ENCODE measurements around the gene STX1B.

Gene STX1B

DNA sequence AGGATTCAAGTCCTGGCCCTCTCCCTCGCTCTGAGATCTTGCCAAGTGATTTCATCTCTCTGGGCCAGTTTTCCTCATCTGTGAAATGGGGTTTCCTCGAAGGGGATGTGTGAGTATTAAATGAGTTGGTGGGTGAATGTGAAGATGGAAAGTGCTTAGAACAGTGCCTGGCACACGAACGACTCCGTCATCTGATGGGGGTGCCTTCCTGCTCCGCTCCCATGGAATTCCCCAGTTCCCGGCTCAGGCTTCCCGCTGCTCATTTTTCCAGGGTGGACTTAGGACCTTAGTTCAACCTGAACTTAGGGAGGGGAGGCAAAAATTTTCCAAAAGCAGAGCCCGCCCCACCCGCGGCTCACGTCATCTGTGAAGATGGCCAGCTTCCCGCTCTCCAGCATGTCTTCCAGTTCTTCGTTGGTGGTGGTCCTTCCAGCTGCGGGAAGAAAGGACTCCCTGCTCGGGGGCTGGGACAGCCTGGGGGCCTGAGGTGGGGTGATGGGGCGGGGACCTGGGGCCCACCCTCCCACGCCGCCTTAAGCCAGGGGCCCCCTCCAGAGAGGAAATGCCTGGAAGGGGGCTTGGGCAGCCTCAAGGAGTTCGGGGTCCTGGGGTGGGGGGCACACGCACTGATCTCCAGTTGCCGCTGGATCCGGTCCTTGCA is 14.0 kb downstream of the STX1B start:
- WGBS (ENCODE audit: extremely low coverage, insufficient coverage, insufficient read length) = no CpG with 5 or more reads among the region's 23 CpGs
- peak overlapping the region; percentile 8 for H2AFZ ChIP-seq (ENCODE audit: insufficient read depth, low read length, poor library complexity)
- no peak overlapping the region for H3K27ac ChIP-seq (ENCODE audit: low read depth, low read length)
- no peak overlapping the region for H3K9ac ChIP-seq (ENCODE audit: low read length)
- H3K4me3 ChIP-seq (ENCODE audit: low read depth, low read length) = peak overlapping the region; percentile 10
- no peaks in the 10 kb centered on the region for H3K27me3 ChIP-seq (ENCODE audit: insufficient read depth, low read length)
- no peak overlapping the region for H2AK5ac ChIP-seq (ENCODE audit: low read length)
- peaks cover 4% of the 10 kb centered on the region for H3K9me3 ChIP-seq (ENCODE audit: insufficient read depth, low read depth, low read length)
- H3K79me2 ChIP-seq (ENCODE audit: control insufficient read depth, insufficient read depth, low read length, poor library complexity) = peaks cover 2% of the 10 kb centered on the region
- no peak overlapping the region for H3K18ac ChIP-seq (ENCODE audit: low read length)
- no peak overlapping the region for H3K4ac ChIP-seq (ENCODE audit: low read depth, low read length)
- no peak overlapping the region for H3K14ac ChIP-seq (ENCODE audit: low read length)
- H2BK12ac ChIP-seq (ENCODE audit: low read length) = no peak overlapping the region
- DNase-seq = no peak
- H4K8ac ChIP-seq (ENCODE audit: low read depth, low read length) = no peak overlapping the region
- peaks cover 13 to 17% of the 10 kb centered on the region in 2 experiments for H3K4me1 ChIP-seq (ENCODE audit: control insufficient read depth in 1 of 2, insufficient read depth in 2 of 2, low read length in 2 of 2)
- no peak overlapping the region for H3K23ac ChIP-seq (ENCODE audit: low read length)
- H2BK120ac ChIP-seq (ENCODE audit: insufficient read depth, low read length, poor library complexity) = no peak overlapping the region
- H4K91ac ChIP-seq (ENCODE audit: low read depth, low read length) = no peak overlapping the region
- no peaks in the 10 kb centered on the region for H3K36me3 ChIP-seq (ENCODE audit: control insufficient read depth in 1 of 2, insufficient read depth in 2 of 2, low read length in 2 of 2)
- no peak overlapping the region for H2BK5ac ChIP-seq (ENCODE audit: low read depth, low read length, poor library complexity)
- no peak overlapping the region for H4K12ac ChIP-seq (ENCODE audit: low read depth, low read length)
- H3K4me2 ChIP-seq (ENCODE audit: low read length) = peak overlapping the region; percentile 49
- H3K79me1 ChIP-seq (ENCODE audit: low read length) = peaks cover 2% of the 10 kb centered on the region

DNA sequence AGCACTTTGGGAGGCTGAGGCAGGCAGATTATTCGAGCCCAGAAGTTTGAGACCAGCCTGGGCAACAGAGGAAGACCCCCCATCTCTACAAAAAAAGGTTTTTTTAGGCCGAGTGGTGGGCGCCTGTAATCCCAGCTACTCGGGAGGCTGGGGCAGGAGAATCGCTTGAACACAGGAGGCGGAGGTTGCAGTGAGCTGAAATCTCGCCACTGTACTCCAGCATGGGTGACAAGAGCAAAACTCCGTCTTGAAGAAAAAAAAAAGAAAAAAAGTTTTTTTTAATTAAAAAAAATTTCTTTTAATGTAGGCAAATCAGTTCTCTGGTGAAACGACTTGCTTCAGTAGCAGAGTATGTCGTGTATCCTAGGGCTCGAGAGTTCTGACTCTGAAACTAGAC is 14.5 kb downstream of the STX1B start:
- no peak overlapping the region for H4K12ac ChIP-seq (ENCODE audit: low read depth, low read length)
- no peak overlapping the region for H3K4me2 ChIP-seq (ENCODE audit: low read length)
- DNase-seq = no peak
- peaks cover 2% of the 10 kb centered on the region for H3K79me1 ChIP-seq (ENCODE audit: low read length)
- no CpG with 5 or more reads among the region's 11 CpGs for WGBS (ENCODE audit: extremely low coverage, insufficient coverage, insufficient read length)
- no peak overlapping the region for H2BK12ac ChIP-seq (ENCODE audit: low read length)
- H3K9me3 ChIP-seq (ENCODE audit: insufficient read depth, low read depth, low read length) = peaks cover 4% of the 10 kb centered on the region
- no peak overlapping the region for H4K91ac ChIP-seq (ENCODE audit: low read depth, low read length)
- no peak overlapping the region for H3K14ac ChIP-seq (ENCODE audit: low read length)
- H3K27me3 ChIP-seq (ENCODE audit: insufficient read depth, low read length) = no peaks in the 10 kb centered on the region
- no peak overlapping the region for H3K9ac ChIP-seq (ENCODE audit: low read length)
- no peak overlapping the region for H2AFZ ChIP-seq (ENCODE audit: insufficient read depth, low read length, poor library complexity)
- no peak overlapping the region for H3K23ac ChIP-seq (ENCODE audit: low read length)
- no peak overlapping the region for H3K4me3 ChIP-seq (ENCODE audit: low read depth, low read length)
- no peak overlapping the region for H2BK5ac ChIP-seq (ENCODE audit: low read depth, low read length, poor library complexity)
- H4K8ac ChIP-seq (ENCODE audit: low read depth, low read length) = no peak overlapping the region
- H3K79me2 ChIP-seq (ENCODE audit: control insufficient read depth, insufficient read depth, low read length, poor library complexity) = peaks cover 2% of the 10 kb centered on the region
- no peak overlapping the region for H3K18ac ChIP-seq (ENCODE audit: low read length)
- no peak overlapping the region for H2BK120ac ChIP-seq (ENCODE audit: insufficient read depth, low read length, poor library complexity)
- peaks cover 13 to 17% of the 10 kb centered on the region in 2 experiments for H3K4me1 ChIP-seq (ENCODE audit: control insufficient read depth in 1 of 2, insufficient read depth in 2 of 2, low read length in 2 of 2)
- no peak overlapping the region for H3K27ac ChIP-seq (ENCODE audit: low read depth, low read length)
- no peak overlapping the region for H2AK5ac ChIP-seq (ENCODE audit: low read length)
- H3K36me3 ChIP-seq (ENCODE audit: control insufficient read depth in 1 of 2, insufficient read depth in 2 of 2, low read length in 2 of 2) = no peaks in the 10 kb centered on the region
- no peak overlapping the region for H3K4ac ChIP-seq (ENCODE audit: low read depth, low read length)

GRCh38 chr16:30992931-30993816 is 17.3 kb downstream of the STX1B start:
- Histone ChIP-seq H3K36me3 (ENCODE audit: control insufficient read depth in 1 of 2, insufficient read depth in 2 of 2, low read length in 2 of 2) (no peaks in the 10 kb centered on the region), H3K23ac (ENCODE audit: low read length) (no peak overlapping the region), H3K4me2 (ENCODE audit: low read length) (no peak overlapping the region), H3K79me1 (ENCODE audit: low read length) (peaks cover 2% of the 10 kb centered on the region), H3K4me1 (ENCODE audit: control insufficient read depth in 1 of 2, insufficient read depth in 2 of 2, low read length in 2 of 2) (peaks cover 8 to 11% of the 10 kb centered on the region in 2 experiments), H2AFZ (ENCODE audit: insufficient read depth, low read length, poor library complexity) (no peak overlapping the region), H2BK120ac (ENCODE audit: insufficient read depth, low read length, poor library complexity) (no peak overlapping the region), H2AK5ac (ENCODE audit: low read length) (no peak overlapping the region), H4K12ac (ENCODE audit: low read depth, low read length) (no peak overlapping the region), H3K4me3 (ENCODE audit: low read depth, low read length) (no peak overlapping the region), H3K27me3 (ENCODE audit: insufficient read depth, low read length) (no peaks in the 10 kb centered on the region), H3K18ac (ENCODE audit: low read length) (no peak overlapping the region), H4K91ac (ENCODE audit: low read depth, low read length) (no peak overlapping the region), H3K27ac (ENCODE audit: low read depth, low read length) (no peak overlapping the region), H2BK5ac (ENCODE audit: low read depth, low read length, poor library complexity) (no peak overlapping the region), H2BK12ac (ENCODE audit: low read length) (no peak overlapping the region), H4K8ac (ENCODE audit: low read depth, low read length) (no peak overlapping the region), H3K9me3 (ENCODE audit: insufficient read depth, low read depth, low read length) (peaks cover 5% of the 10 kb centered on the region), H3K14ac (ENCODE audit: low read length) (no peak overlapping the region), H3K79me2 (ENCODE audit: control insufficient read depth, insufficient read depth, low read length, poor library complexity) (peaks cover 2% of the 10 kb centered on the region), H3K4ac (ENCODE audit: low read depth, low read length) (no peak overlapping the region), H3K9ac (ENCODE audit: low read length) (no peak overlapping the region)
- DNase-seq = no peak
- WGBS (ENCODE audit: extremely low coverage, insufficient coverage, insufficient read length) = no CpG with 5 or more reads among the region's 29 CpGs

DNA sequence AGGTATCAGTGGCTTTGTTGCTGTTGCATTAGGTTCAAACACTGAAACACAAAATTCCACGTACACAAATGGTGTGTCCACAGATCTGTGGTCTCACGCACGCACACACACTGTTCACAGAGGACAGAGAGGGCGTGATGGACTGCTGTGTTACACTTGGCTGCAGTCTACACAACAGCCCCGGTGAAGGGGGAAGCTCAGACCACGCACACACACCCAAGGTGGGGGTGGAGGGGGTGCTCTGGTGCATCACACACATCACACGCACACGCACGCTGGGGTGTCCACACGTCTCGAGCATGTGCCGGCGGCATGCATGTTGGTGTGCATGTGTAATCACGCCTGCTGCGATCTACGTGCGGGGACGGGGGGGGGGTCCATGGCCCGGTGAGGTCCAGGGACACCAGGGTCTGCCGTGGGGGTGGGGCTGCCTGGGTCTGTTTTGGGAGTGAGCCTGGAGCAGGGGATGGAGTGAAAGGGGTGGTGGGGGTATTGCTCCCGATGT is 18.1 kb downstream of the STX1B start:
- Histone ChIP-seq H3K79me1 (ENCODE audit: low read length) (peaks cover under 1% of the 10 kb centered on the region), H2BK120ac (ENCODE audit: insufficient read depth, low read length, poor library complexity) (no peak overlapping the region)
- no CpG with 5 or more reads among the region's 21 CpGs for WGBS (ENCODE audit: extremely low coverage, insufficient coverage, insufficient read length)

More for the DNA sequence above, 18.1 kb downstream of the STX1B start:
- H3K9me3 ChIP-seq (ENCODE audit: insufficient read depth, low read depth, low read length) = peaks cover 5% of the 10 kb centered on the region
- H3K27ac ChIP-seq (ENCODE audit: low read depth, low read length) = no peak overlapping the region
- no peaks in the 10 kb centered on the region for H3K36me3 ChIP-seq (ENCODE audit: control insufficient read depth in 1 of 2, insufficient read depth in 2 of 2, low read length in 2 of 2)
- no peak overlapping the region for H4K91ac ChIP-seq (ENCODE audit: low read depth, low read length)
- peaks cover under 1 to 4% of the 10 kb centered on the region in 2 experiments for H3K4me1 ChIP-seq (ENCODE audit: control insufficient read depth in 1 of 2, insufficient read depth in 2 of 2, low read length in 2 of 2)
- DNase-seq = no peak
- H3K14ac ChIP-seq (ENCODE audit: low read length) = no peak overlapping the region
- no peak overlapping the region for H3K23ac ChIP-seq (ENCODE audit: low read length)
- no peak overlapping the region for H2BK12ac ChIP-seq (ENCODE audit: low read length)
- H4K12ac ChIP-seq (ENCODE audit: low read depth, low read length) = no peak overlapping the region
- H3K4ac ChIP-seq (ENCODE audit: low read depth, low read length) = no peak overlapping the region
- no peak overlapping the region for H3K18ac ChIP-seq (ENCODE audit: low read length)
- H2AFZ ChIP-seq (ENCODE audit: insufficient read depth, low read length, poor library complexity) = no peak overlapping the region
- no peaks in the 10 kb centered on the region for H3K27me3 ChIP-seq (ENCODE audit: insufficient read depth, low read length)
- H3K4me2 ChIP-seq (ENCODE audit: low read length) = no peak overlapping the region
- peaks cover under 1% of the 10 kb centered on the region for H3K79me2 ChIP-seq (ENCODE audit: control insufficient read depth, insufficient read depth, low read length, poor library complexity)
- H3K4me3 ChIP-seq (ENCODE audit: low read depth, low read length) = peak overlapping the region; percentile 17
- H4K8ac ChIP-seq (ENCODE audit: low read depth, low read length) = no peak overlapping the region
- H2AK5ac ChIP-seq (ENCODE audit: low read length) = no peak overlapping the region
- no peak overlapping the region for H2BK5ac ChIP-seq (ENCODE audit: low read depth, low read length, poor library complexity)
- H3K9ac ChIP-seq (ENCODE audit: low read length) = no peak overlapping the region
